Measurements from ENCODE around the gene TDRKH. TPM values are rescaled to one million over a fixed set of nuclear protein-coding genes. Genes with fewer than 3 reads are reported as not detected.

The TDRKH gene
- total RNA-seq, 2 donors from 2014 or later = 2.6 to 4.0 TPM

DNA sequence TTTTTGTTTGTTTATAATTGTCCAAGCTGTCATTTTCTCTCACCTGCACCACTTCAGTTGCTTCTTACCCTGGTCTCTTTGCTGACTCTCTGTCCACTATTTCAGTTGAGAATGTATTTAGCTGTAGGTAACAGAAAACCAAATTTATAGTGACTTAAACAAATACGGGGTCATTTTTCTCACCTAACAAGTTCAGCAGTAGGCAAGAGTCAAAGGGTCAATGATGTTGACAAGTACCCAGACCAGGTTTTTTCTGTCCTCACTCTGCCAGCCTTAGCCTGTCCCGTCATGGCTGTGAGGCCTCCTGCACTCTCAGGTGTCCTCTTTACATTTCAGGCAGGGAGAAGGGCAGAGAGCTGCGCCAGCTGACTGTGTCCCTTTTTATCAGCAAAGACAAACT is 57.2 kb downstream of the TDRKH start:
- no peaks in the 10 kb centered on the region for H3K36me3 ChIP-seq (replicated peaks in 1 of 2; ENCODE audit: insufficient read depth in 1 of 2, low read depth in 2 of 2)
- ATAC-seq = no peak
- TF ChIP-seq, protein P1, sequence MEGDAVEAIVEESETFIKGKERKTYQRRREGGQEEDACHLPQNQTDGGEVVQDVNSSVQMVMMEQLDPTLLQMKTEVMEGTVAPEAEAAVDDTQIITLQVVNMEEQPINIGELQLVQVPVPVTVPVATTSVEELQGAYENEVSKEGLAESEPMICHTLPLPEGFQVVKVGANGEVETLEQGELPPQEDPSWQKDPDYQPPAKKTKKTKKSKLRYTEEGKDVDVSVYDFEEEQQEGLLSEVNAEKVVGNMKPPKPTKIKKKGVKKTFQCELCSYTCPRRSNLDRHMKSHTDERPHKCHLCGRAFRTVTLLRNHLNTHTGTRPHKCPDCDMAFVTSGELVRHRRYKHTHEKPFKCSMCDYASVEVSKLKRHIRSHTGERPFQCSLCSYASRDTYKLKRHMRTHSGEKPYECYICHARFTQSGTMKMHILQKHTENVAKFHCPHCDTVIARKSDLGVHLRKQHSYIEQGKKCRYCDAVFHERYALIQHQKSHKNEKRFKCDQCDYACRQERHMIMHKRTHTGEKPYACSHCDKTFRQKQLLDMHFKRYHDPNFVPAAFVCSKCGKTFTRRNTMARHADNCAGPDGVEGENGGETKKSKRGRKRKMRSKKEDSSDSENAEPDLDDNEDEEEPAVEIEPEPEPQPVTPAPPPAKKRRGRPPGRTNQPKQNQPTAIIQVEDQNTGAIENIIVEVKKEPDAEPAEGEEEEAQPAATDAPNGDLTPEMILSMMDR (IDR thresholded peaks at IDR 0.05) = no peak
- no peak for TF ChIP-seq POLR2A (IDR thresholded peaks at IDR 0.05)
- intact Hi-C loops (cut with DNase I) = loop anchor here (10.0 kb wide), 2 partner anchors 138 to 288 kb away; no protein-coding TSS in a partner anchor
- no peaks in the 10 kb centered on the region for H3K9me3 ChIP-seq
- 53 to 64% methylated on average over 3 of the region's 3 CpGs for WGBS, 2 donors
- no peaks in the 10 kb centered on the region for H3K27me3 ChIP-seq
- no peak for DNase-seq
- H3K27ac ChIP-seq = no peak overlapping the region
- H3K4me3 ChIP-seq = no peak overlapping the region
- peaks cover 10% of the 10 kb centered on the region for H3K4me1 ChIP-seq

DNA sequence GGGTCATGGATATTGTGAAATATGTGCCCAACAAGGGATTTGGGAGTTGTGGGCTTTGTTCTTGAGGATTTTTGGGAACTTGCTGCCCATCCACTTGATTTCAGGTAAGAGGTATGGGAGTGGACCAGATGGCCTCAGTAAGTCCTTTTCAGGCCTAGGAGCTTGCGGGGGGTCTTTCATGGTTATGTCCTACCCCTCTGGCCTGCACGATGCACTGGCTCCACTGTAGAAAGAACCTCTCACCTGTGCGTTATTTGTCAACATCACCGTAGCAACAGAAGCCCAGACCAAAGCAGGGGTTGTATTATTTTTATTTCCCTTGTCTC is 60.4 kb downstream of the TDRKH start:
- Histone ChIP-seq H3K36me3 (replicated peaks in 1 of 2; ENCODE audit: insufficient read depth in 1 of 2, low read depth in 2 of 2) (no peaks in the 10 kb centered on the region), H3K9me3 (no peaks in the 10 kb centered on the region), H3K4me3 (no peak overlapping the region), H3K27ac (peak overlapping the region; percentile 32 to 83 (median 72)), H3K4me1 (peaks cover 8% of the 10 kb centered on the region), H3K27me3 (no peaks in the 10 kb centered on the region)
- no peak for ATAC-seq
- intact Hi-C loops (cut with DNase I) = loop anchor here (10.0 kb wide), 2 partner anchors 135 to 285 kb away; no protein-coding TSS in a partner anchor
- DNase-seq = no peak
- no peak for TF ChIP-seq POLR2A (IDR thresholded peaks at IDR 0.05)
- TF ChIP-seq, protein P1 (IDR thresholded peaks at IDR 0.05) = no peak
- WGBS, 2 donors = 59 to 76% methylated on average over 4 of the region's 4 CpGs

DNA sequence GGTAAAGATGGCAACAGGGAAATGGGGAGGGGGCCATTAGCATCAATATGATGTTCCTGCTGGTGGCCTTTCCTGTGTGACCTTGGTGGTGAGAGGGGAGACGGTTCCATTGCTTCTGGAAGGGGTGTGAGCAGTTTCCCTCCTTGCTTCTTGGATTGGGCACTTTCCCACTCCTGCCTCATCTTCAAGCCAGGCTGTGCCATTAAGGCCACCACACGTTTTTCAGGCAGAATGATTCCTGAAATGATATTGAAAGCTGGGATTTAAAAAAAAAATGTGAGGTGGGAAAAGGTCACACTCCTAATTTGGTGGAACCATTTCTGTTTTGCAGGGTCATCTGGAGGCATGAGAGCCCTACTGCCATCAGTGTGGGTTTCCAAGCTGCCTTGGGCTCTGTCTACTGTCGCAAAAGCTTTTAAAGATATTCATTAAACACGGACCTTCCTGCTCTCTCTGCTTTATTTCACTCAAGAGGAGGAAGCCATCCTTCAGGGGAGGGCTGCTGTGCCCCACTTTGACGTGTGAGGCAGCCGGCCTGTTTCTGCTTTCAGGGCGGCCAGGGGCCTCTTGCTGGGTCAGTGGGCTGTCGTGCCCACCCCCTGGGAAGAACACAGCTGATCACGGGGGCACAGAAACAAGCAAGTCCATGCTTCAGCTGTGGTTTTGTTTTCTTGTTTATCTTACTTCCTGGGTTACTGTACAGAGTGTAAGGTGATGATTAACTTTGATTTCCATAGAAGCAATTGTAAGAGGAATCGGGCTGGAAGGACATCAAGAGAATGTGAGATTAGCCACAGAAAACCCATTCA is 60.9 kb downstream of the TDRKH start:
- TF ChIP-seq, protein P1 (IDR thresholded peaks at IDR 0.05) = no peak
- no peak for TF ChIP-seq POLR2A (IDR thresholded peaks at IDR 0.05)
- Histone ChIP-seq H3K4me3 (no peak overlapping the region), H3K36me3 (replicated peaks in 1 of 2; ENCODE audit: insufficient read depth in 1 of 2, low read depth in 2 of 2) (no peaks in the 10 kb centered on the region), H3K9me3 (no peaks in the 10 kb centered on the region), H3K27ac (peak overlapping the region; percentile 32 to 83 (median 72)), H3K27me3 (no peaks in the 10 kb centered on the region), H3K4me1 (peaks cover 6% of the 10 kb centered on the region)
- intact Hi-C loops (cut with DNase I) = no loop called here
- 32 to 34% methylated on average over 10 of the region's 10 CpGs for WGBS, 2 donors
- peak; percentile 84 for ATAC-seq
- DNase-seq = peak in 1 of 4 donors; percentile 36

GRCh38 chr1:151728151-151729054 is 61.9 kb downstream of the TDRKH start:
- TF ChIP-seq, protein P1 (IDR thresholded peaks at IDR 0.05) = no peak
- TF ChIP-seq POLR2A (IDR thresholded peaks at IDR 0.05) = no peak
- Histone ChIP-seq H3K27me3 (no peaks in the 10 kb centered on the region), H3K4me3 (no peak overlapping the region), H3K27ac (peak overlapping the region in 2 of 4 donors; percentile 69 to 83), H3K9me3 (no peaks in the 10 kb centered on the region), H3K36me3 (replicated peaks in 1 of 2; ENCODE audit: insufficient read depth in 1 of 2, low read depth in 2 of 2) (no peaks in the 10 kb centered on the region), H3K4me1 (peaks cover 6% of the 10 kb centered on the region)
- intact Hi-C loops (cut with DNase I) = no loop called here
- no peak for ATAC-seq
- 52 to 65% methylated on average over 19 of the region's 19 CpGs for WGBS, 2 donors
- no peak for DNase-seq

Measured in body of pancreas (tissue), 4 donors.